Fibroblast of skin of scalp (primary cell): ENCODE measurements around the gene TRIM16. TPM values are rescaled to one million over a fixed set of nuclear protein-coding genes. Genes with fewer than 3 reads are reported as not detected.
"Not testable (repeated sequence)": the region's sequence is repeated elsewhere in the genome, so short reads cannot be mapped to it uniquely, and the experiment has no call there.

Source experiments
- DNase-seq: peaks from one replicate; pipeline ENCODE4 v3.0.0-alpha.2; 2013
- polyA plus RNA-seq, 2 experiments: library from polyadenylated mRNA; unstranded; fragments of 120-200 nt; gene quantifications; one replicate each; pipeline ENCODE4 v1.2.1, GENCODE V29; 2013; ENCODE audit not compliant: insufficient read length in 2 of 2

TRIM16 gene
- 73.3 TPM for polyA plus RNA-seq (2013, experiment 1 of 2; ENCODE audit: insufficient read length)
- 67.5 TPM for polyA plus RNA-seq (2013, experiment 2 of 2; ENCODE audit: insufficient read length)

DNA sequence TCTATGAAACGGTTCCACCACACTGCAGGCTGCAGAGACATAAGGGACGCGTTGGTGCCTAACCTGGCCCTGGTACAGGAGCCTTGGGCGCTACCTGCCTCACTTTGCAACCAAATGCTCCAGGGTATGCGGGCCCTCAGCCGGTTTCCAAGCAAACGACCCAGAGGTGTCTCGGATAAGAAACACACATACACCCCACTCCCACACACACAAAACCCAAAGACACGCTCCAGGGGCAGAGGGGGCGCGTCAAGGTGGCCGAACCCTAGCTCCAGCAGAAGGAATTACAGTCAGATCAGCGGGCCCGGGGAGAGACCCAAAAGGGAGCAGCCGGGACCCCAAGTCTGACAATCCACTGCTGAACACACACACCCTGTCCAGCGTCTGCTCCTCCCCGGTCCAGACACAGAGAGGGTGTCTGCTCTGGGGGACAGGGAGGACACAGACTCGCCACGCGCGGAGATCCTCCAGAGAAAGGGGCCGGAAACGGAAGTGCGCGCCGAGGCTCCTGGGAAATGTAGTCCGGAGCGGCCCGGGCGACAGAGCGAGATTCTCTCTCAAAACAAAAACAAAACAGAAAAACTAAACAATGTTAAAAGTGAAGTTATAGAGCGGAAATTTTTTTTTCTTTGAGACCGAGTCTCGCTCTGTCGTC, at the start of gene TRIM16:
TSS of gene TRIM16 (minus strand) at position 488 of the 655 bp plus-strand sequence. CDS start 32,702 bp downstream, outside the sequence.
- peak; percentile 56 for DNase-seq

DNA sequence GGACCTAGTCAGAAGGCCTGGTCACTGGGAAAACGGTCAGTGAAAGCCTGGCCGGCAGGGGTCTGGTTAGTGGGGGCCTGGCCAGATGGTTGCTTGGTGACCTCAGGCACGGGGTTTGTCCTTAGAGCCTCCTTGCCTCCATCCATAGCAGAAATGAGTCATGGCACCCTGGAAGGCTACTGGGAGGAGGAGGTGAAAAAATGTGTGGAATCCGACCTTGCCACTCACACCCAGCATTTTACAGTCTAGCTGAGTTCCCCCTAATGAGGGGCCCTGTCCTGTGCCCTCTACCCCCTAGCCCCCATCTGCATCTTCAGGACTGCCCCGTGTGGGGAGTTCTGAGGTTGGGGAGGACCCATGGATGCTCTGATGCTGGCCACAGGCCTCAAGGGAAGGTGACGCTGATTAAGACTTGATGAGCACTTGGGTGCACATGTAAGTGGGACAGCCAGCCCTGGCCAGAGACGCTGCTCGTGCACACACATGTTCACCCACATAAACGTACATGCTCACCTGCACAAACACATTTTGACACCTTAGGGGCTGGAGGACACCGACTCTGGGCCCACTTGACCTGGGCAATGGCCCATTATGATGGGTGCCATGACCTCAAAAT, 49.2 kb upstream of the TRIM16 start:
- DNase-seq = not testable (repeated sequence)

DNA sequence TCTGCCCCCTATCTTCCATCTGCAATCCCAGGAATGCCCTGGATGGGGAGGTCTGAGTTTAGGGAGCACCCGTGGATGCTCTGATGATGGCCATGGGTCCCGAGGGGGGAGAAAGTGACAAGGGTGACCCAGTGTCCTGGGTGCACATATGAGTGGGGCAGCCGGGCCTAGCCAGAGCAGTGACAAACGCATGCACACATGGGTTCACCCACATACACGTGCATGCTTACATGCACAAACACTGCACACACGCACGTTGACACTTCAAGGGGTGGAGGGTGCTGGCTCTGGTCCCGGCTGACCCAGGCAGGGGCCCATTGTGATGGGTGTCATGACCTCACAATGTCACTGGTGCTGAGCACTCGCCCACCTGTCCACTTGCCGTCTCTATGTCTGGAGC, 47.8 kb upstream of the TRIM16 start, which contains the start of gene TBC1D26:
TSS of gene TBC1D26 (plus strand) at position 384 of the 400 bp plus-strand sequence. CDS start 3,066 bp downstream, outside the sequence.
- not testable (repeated sequence) for DNase-seq

DNA sequence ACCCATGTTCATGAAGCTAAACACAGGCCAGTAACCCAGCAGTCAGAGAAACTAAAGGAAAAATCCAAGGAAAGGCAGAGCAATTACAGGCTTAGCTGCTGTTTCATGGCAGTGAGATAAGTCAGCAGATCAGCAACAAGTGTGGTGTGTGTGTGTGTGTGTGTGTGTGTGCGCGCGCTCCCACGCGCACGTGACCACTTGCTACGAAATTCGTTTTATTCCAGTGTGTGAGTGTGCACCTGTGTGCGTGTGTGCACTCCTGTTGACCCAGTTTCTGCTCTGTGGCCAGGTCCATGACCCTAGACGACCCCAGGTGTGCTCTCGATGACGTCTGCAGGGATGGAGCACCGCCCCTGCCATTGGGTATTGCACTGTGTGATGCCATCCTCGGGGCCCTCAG, 46.4 kb upstream of the TRIM16 start:
- not testable (repeated sequence) for DNase-seq

DNA sequence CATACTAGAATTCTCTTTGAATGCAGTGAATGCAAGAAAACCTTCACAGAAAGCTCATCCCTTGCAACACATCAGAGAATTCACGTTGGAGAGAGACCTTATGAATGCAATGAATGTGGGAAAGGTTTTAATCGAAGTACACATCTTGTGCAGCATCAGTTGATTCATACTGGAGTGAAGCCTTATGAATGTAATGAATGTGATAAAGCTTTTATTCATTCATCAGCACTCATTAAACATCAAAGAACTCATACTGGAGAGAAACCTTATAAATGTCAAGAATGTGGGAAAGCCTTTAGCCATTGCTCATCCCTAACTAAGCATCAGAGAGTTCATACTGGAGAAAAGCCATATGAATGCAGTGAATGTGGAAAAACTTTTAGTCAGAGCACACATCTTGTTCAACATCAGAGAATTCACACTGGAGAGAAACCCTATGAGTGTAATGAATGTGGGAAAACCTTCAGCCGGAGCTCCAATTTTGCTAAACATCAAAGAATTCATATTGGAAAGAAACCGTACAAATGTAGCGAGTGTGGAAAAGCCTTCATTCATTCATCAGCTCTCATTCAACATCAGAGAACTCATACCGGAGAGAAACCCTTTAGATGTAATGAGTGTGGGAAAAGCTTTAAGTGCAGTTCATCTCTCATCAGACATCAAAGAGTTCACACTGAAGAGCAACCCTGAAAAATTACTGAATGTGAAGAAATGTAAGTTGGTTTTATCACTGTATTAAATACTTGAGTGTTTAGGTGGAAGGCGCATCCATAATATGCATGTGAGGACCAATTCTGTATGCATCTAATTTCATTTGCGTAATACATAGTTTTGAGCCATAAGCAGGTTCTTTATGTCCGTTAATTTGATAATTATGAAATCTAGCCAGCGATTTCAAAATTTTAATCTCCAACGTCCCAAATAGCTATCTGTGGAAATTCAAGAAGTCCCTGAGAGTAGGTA, 32.8 kb upstream of the TRIM16 start:
- not testable (repeated sequence) for DNase-seq

DNA sequence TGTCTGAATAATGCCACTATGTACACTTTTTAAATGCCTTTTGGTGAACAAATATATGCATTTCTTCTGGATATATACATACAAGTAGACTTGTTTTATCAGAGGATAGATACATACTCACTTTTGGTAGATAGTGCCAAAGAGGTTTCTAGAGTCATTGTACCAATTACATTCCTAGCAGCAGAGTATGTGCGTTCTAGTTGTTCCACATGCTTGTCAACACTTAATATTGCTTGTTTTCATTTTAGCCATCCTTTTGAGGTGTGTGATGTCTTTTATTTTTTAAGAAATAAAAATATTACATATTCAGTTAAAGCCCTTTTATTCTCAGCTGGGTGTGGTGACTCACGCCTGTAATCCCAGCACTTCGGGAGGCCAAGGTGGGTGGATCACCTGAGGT, 24.8 kb upstream of the TRIM16 start:
- DNase-seq = not testable (repeated sequence)

DNA sequence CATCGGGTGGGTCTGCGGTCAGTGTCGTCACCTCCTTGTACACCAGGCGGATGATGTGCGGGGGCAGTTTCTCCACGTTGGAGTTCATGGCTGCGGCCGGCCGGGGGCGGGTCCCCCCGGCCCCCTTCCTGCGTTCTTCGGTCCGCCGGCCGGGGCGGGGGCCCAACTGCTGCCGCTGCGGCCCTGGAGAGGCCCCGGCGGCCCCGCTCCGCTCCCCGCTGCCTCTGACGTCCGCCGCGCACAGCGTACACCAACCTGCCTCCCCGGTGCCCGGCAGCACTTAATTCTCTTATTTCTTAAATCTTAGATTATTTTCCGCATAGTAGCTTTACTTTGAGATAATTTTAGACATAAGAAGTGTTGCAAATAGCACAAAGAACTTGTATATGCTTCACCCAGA, 20.7 kb upstream of the TRIM16 start:
- DNase-seq = not testable (repeated sequence)

DNA sequence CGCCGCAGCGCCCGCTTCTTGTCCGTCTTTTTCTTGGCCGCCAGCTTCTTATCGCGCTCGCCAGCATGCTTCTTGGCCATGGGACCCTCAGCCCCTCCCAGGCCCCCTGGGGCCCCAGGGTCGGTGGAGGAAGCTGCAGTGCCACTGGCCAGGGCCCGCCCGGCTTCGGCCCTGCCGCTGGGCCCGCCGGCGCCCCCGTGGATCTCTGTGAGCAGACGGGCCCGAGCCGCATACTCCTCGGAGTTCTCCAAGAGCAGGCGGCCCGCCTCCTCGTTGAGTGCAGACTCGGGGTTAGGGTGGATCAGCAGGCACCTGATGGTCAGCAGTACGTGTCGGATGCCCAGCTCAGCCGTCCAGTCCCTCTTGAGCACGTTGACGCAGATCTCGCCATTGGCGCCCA, 20.1 kb upstream of the TRIM16 start:
- DNase-seq = not testable (repeated sequence)

DNA sequence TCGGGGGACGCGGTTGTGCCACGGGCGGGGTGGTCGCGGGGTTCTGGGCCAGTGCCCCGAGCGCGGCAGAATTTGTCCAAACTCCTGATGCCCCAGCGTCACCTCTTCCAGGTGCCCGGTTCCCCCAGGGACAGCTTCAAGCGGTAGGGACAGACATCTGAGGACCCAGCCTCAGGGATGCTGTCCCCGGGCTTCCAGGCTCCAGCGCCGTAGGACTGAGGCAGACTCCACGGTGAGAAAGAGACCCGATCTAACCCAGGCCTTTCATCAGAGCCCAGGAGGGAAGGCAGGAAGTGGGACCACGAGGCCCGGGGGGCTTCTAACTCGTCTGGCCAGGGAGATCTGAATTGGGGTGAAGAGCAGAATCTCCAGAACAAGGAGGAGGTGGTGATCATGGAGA, 15.8 kb upstream of the TRIM16 start:
- DNase-seq = not testable (repeated sequence)

DNA sequence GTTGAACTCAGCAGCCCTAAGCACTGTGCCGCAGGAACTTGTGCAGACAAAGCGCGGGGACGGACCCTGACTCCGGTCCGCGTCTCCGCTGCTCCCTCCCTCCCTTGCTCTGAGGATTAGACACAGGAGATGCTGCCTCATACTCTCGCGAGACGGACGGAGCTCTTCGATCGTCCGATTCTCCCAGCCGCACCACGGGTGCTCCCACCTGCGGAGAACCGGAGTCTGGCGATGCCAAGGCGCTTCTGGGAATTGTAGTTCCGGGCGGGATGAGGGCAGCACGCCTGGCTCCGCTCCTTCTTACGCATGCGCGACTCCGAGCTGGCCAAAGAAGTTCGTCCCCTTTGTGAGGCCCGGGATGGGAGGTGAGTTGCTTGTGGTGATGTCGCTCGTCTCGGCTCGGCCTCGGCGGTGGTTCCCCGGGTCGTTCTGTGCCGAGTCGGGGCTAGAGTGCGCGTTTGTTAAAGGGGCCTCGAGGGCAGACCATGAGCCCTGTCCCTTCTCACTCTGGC, 15.4 kb upstream of the TRIM16 start, which contains the start of gene ZNF286A:
TSS of gene ZNF286A (plus strand) at position 340 of the 512 bp plus-strand sequence. CDS start 578 bp downstream, outside the sequence.
- DNase-seq = peak; percentile 99

DNA sequence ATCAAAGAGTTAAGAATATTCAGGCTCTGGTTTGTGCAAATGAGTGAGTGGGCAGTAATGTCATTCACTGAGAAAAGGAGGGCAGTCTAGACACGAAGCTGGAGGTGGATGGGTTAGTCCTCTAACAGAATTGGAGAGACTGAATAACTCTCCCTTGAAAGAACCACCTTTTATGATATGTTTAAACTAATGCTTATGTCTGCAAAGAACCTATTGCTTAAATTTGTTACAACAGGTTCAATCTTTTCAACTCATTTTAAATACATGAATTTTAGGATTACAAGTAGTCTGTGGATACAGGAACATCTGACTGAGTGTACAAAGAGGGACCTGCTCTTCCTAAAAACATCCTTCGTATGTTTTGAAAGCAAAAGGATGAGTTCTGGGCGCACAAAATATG, 14.9 kb upstream of the TRIM16 start:
- DNase-seq = not testable (repeated sequence)

DNA sequence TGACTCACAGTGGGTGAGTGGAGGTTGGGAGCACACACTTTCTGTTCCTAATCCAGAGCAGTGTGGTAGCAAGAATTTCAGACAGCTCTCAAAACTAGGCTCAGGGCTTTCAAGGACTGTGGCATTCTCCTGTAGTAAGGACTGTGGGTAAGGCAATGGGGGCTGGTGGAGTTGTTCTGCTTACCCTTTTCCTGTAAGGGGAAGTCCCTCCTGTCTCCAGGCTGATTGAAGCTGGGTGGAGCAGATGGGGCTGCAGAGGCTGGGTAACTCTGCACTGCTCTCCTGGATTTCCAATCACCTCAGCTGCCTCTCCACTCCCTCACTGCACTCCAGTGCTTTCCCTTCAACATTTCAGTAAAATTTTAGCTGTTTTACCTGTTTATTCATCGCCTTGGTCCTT, 3.4 kb upstream of the TRIM16 start:
- not testable (repeated sequence) for DNase-seq

DNA sequence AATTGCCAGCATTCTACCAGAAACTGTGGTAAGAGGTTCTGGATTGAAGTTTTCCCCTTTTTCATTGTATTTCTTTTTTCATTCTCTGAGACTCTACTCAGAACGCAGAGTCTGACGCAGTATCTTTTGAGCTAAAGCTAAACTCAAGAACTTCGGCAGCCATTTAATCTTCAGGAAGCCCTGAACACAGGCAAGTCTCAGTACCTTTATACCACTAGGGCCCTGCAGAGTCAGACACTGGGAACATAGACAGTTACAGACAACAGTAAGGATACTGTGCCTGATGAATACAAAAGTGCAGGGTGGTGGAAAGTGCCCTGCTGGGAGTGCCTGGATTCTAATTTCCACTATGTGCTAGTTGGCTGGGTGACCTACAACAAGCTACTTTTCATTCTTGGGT, 976 bp downstream of the TRIM16 start:
- DNase-seq = not testable (repeated sequence)

DNA sequence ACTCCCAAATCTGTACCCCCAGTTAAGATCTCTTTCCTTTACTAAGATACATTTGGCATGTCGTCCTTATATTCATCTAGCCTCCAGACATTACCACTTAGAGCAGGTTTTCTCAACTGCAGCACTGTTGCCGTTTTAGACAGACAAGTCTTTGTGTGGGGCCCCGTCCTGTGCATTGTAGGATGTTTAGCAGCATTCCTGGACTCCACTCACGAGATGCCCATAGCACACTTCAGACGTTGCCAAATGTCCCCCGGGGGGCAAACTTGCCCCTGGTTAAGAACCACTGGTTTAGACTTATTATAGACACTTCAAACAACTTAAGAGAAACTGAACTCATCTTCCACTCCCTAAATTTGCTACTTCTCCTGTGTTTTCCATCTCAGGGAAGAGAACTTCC, 8.1 kb downstream of the TRIM16 start:
- not testable (repeated sequence) for DNase-seq

DNA sequence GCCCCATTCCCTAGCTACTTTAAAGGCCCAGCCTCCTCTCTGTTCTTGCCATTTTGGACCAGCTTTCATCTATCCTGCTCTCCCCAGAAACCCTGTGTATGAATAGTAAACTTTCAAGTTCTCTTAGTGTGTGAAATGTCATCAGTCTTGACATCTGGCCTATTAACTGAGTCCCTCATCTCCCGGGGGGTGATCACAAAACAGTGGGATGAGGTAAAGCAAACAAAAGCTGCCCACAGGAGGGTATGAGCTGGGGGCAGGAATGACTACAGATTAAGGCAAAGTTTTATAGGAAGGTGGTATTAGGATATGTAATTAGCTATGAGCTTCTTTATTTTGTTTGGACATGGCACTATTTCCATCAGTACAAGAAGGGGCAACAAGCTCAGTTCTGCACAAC, 9.5 kb downstream of the TRIM16 start:
- not testable (repeated sequence) for DNase-seq

DNA sequence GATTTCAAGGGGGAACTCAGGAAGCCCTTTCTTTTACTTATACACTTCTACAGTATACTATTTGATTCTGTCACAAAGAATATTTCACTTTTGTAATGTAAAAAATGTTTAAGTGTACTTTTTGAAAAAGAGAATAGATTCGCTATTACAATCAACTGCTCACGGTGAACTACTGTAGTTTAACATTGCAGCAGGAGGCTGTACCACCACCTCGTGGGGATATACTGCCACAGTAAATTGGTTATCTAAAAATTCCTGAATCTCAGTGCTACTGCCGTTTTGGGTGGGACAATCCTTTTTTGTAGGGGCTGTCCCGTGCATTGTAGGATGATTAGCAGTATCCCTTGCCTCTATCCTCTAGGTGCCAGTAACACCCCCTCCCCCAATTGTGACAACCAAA, 14.6 kb downstream of the TRIM16 start:
- DNase-seq = not testable (repeated sequence)

DNA sequence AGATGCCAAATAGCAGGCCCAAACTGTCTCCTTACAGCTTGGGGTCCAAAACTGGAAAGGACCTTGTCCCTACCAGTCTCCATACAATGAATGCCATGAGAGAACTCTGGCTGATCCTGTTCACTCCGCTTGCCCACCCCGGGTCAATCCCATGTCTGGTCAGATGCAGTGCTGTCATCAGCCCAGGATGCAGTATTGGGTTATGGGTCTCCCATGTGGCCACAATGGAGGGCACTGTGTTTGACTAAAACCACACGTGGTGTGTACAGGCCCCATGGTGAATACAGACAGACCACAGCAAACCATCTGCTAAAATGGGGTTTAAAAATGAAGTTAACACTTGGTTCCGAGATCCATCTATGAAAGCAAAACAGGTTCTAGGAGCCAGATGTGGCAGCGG, 20.4 kb downstream of the TRIM16 start:
- no peak for DNase-seq

DNA sequence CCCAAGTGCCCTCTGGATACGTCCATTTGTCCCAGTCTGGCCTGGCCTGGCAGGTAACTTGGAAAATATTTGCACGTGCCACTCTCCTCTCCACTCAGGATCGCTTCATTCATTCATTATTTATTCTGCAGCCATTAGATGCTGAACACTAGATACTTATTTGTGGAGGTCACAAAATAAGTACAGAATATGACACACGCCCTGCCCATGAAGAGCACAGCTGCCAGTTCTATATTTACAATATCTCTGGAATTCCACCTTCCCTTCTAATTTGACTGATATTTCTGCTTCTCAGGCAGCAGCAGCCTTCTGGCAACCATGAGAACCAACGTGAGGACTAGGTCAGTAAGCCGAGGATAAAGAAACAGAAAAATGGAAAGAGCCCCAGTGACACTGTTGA, 20.9 kb downstream of the TRIM16 start:
- DNase-seq = no peak

DNA sequence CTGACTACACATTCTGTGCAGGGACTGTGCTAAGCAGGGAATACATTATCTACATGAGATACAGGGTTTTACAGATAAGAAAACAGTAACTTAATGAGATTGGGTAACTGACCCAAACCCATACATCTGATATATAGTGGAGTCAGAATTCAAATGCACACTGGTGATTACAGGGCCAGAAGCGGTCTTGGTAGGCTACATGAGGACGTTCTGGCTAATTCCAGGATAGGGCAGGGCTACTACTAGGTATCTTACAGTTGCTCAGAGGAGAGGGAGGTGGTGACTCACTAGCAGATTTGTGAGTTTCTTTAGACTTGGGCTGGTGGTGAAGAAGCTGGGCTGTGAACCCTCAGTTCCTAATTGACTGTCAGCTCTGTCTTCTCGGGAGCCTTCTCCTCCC, 21.4 kb downstream of the TRIM16 start:
- no peak for DNase-seq

DNA sequence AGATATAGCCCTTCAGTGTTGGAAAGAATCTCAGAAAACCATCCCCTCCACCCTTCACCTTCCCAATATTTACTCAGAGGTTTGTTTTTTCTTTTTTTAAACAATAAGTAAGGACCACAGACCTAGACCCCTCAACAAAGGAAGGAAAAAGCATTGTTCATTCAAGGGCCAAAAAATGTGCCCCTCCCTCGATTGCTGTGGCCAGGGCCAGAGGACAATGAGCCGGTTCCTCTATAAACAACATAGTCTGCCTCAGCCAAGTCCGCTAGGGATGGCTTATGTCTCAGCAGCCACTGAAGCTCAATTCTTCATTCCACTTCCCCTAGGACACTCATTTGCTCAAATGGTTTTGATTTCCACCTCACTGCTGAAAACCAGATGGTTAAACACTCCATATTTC, 24.0 kb downstream of the TRIM16 start:
- DNase-seq = no peak

DNA sequence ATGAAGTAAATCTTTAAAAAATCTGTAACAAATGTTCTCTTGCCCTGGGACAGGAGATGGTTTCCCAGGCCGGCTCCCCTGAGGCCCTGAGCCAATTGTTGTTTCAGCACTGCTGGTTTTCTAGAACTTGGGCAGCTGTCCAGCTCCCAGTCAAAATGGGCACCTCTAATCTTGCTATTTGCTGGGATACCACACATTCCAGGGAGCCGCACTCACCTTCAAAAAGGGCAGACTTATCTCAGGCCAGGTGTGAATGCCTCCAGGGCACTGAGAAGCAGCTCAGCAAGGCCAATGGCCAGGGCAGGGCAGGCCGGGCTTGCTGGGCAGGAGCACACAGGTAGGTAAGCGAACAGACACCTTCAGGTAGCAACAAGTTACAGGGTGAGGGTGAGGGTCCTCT, 24.4 kb downstream of the TRIM16 start:
- DNase-seq = no peak

DNA sequence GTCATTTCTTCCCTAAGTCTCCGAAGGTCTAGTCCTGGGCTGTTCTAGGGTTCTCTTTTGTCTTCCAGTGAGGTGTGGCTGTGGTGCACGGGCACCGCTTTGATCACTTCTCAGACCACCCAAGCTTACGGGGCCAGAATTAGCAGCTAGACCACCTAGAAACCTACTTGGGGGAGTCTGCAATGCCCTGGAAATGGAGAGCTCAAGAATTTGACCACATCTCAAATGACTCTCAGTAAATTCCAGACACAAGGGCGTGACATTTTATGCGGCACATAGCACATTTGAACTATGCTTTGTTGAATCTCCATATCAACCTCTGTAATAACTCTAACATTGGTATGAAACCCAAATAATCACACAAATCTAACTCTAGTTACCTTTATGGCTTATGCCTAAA, 24.9 kb downstream of the TRIM16 start:
- no peak for DNase-seq
